Upper lobe of right lung (tissue), 1 donor: Measurements from ENCODE around the gene CEP131. TPM values are rescaled to one million over a fixed set of nuclear protein-coding genes. Genes with fewer than 3 reads are reported as not detected.

ENCODE experiments used
- ATAC-seq: fragments of 200-7000 bp; cut with Tn5 transposase; one replicate; pipeline ENCODE4 v1.9.1; 2020; ENCODE audit warnings: mild to moderate bottlenecking, moderate library complexity
- DNase-seq: peaks from one replicate; pipeline ENCODE4 v3.0.0-alpha.2; 2020
- H3K27ac ChIP-seq: fragments of 200-600 bp; one replicate; pipeline ENCODE4 v1.8.0; 2022
- H3K27me3 ChIP-seq: fragments of 200-600 bp; one replicate; pipeline ENCODE4 v1.8.0; 2022; ENCODE audit warnings: mild to moderate bottlenecking
- H3K36me3 ChIP-seq: fragments of 200-600 bp; one replicate; pipeline ENCODE4 v1.8.0; 2022
- H3K4me1 ChIP-seq: fragments of 200-600 bp; one replicate; pipeline ENCODE4 v1.8.0; 2022
- H3K4me3 ChIP-seq: fragments of 200-600 bp; one replicate; pipeline ENCODE4 v1.8.0; 2022; ENCODE audit warnings: mild to moderate bottlenecking
- H3K9me3 ChIP-seq: fragments of 200-600 bp; one replicate; pipeline ENCODE4 v1.8.0; 2022
- intact Hi-C: fragments of 100-400 bp; cut with DNase I; formaldehyde crosslinking; loops from one replicate; pipeline ENCODE4 v1.11.0; 2022
- total RNA-seq: library from RNA; stranded (reverse); fragmentation: NEBNext Ultra II Directional; extraction: Animal tissue kit (Norgen Biotek cat#: 25700); gene quantifications from one replicate; pipeline ENCODE4 v1.2.1, GENCODE V29; 2021
- TF ChIP-seq, protein P1 (sequence below): fragments of 200-600 bp; IDR thresholded peaks from one replicate; pipeline ENCODE4 v1.8.0; 2022; ENCODE audit warnings: antibody characterized with exemption
- donor health status: DM: no; HTN: yes; CAD: no; lungs with severe emphysema.

Gene CEP131
- total RNA-seq, 1 donor from 2014 or later: 7.5 TPM

DNA sequence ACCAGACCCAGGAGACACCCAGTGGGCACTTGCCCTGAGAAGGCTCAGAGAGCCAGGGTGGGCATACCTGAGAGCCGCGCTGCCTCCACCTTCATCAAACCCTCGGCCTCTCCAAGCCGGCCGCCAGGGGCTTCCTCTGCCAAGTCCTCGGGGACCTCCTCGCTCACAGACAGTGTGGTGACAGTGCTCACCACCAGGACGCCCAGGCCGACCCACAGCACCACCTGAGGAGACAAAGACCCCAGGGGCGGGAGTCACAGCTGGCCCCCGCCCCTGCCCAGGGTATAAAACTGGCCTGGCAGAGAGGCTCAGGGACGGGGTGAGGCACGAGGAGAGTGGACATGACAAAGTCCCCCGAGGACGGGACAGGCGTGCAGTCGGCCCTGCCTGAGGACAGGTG is 37.4 kb upstream of the CEP131 start:
- H3K4me3 ChIP-seq: no peak overlapping the region
- peaks cover 5% of the 10 kb centered on the region for H3K4me1 ChIP-seq
- ATAC-seq: no peak
- intact Hi-C loops: no loop called here
- no peak overlapping the region for H3K27ac ChIP-seq
- H3K36me3 ChIP-seq: peaks cover 76% of the 10 kb centered on the region
- H3K9me3 ChIP-seq: no peaks in the 10 kb centered on the region
- H3K27me3 ChIP-seq: no peaks in the 10 kb centered on the region
- TF ChIP-seq, protein P1, sequence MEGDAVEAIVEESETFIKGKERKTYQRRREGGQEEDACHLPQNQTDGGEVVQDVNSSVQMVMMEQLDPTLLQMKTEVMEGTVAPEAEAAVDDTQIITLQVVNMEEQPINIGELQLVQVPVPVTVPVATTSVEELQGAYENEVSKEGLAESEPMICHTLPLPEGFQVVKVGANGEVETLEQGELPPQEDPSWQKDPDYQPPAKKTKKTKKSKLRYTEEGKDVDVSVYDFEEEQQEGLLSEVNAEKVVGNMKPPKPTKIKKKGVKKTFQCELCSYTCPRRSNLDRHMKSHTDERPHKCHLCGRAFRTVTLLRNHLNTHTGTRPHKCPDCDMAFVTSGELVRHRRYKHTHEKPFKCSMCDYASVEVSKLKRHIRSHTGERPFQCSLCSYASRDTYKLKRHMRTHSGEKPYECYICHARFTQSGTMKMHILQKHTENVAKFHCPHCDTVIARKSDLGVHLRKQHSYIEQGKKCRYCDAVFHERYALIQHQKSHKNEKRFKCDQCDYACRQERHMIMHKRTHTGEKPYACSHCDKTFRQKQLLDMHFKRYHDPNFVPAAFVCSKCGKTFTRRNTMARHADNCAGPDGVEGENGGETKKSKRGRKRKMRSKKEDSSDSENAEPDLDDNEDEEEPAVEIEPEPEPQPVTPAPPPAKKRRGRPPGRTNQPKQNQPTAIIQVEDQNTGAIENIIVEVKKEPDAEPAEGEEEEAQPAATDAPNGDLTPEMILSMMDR: no peak
- no peak for DNase-seq

DNA sequence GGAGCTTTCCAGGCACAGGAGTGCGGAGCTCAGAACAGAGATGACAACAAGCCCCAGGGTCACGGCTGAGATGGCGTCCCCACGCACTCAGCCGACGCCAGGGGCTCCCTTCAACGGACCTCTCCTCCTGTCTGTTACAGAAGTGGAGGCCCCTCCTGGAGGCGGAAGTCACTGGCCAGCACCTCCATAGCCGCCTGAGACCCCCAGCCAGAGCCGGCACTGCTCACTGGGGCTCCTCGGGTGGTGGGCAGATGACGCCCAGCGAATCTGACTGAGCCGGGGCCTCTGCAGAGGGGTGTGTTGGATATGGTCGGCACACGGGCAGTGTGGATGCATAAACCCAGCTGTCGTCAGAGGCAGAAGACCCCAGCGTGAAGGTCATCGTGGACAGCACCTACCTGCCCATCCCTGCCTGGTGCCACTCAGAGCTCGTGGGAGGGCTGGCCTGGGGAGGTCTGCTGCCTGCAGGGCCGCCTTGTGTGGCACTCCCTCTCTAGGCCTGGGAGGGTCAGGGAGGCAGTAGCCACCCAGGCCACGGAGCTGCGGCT is 36.4 kb upstream of the CEP131 start:
- TF ChIP-seq, protein P1: no peak
- Histone ChIP-seq H3K4me3 (no peak overlapping the region), H3K9me3 (no peaks in the 10 kb centered on the region), H3K27me3 (no peaks in the 10 kb centered on the region), H3K36me3 (peaks cover 66% of the 10 kb centered on the region), H3K4me1 (peaks cover 14% of the 10 kb centered on the region), H3K27ac (no peak overlapping the region)
- DNase-seq: no peak
- ATAC-seq: no peak
- intact Hi-C loops: loop anchor here (10.0 kb wide), 2 partner anchors 226 to 326 kb away; no protein-coding TSS in a partner anchor

DNA sequence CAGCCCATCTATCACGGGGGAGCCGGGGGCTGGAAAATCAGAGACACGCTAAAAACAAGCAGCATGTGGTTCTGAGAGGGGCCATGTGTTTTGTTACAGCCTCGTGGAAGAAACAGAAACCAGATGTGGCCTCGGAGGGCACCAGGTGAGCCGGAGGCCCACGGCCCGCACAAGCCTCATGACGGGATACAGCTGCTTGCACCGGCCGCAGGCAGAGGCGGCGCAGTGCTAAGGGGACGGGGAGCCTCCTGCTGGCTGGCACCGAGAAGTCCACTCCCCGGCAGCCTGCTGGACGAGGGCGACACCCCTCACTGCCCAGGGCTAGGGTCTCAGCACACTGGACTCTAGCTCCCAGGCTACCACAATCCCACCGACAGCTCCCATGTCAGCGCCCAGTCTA is 35.5 kb upstream of the CEP131 start:
- H3K27ac ChIP-seq: no peak overlapping the region
- no peak for DNase-seq
- H3K4me3 ChIP-seq: no peak overlapping the region
- H3K4me1 ChIP-seq: peaks cover 14% of the 10 kb centered on the region
- peaks cover 57% of the 10 kb centered on the region for H3K36me3 ChIP-seq
- TF ChIP-seq, protein P1: no peak
- intact Hi-C loops: loop anchor here (10.0 kb wide), 2 partner anchors 227 to 327 kb away; no protein-coding TSS in a partner anchor
- H3K9me3 ChIP-seq: no peaks in the 10 kb centered on the region
- no peaks in the 10 kb centered on the region for H3K27me3 ChIP-seq
- ATAC-seq: no peak

DNA sequence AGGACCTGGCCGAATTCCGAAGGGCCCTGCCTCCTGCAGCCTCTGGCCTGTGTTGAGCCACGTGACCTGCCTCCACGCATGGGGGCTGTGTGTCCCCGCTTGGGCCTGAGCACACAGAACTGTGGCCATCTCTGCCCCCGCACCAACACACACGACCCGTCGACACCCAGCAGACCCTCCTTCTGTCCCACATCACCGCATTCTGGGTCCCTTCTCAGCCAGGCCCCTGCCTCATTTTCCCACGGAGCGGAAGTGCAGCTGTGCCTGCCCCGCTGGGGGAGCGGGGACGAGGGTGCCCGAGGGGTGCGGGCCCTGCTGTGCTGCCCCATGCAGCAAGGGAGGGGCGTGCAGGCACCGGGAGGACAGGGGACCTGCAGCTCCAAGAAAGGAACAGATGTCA is 34.8 kb upstream of the CEP131 start:
- TF ChIP-seq, protein P1: no peak
- intact Hi-C loops: loop anchor here (10.0 kb wide), 2 partner anchors 227 to 327 kb away; no protein-coding TSS in a partner anchor
- peaks cover 14% of the 10 kb centered on the region for H3K4me1 ChIP-seq
- no peaks in the 10 kb centered on the region for H3K9me3 ChIP-seq
- H3K27ac ChIP-seq: no peak overlapping the region
- no peak for DNase-seq
- peaks cover 51% of the 10 kb centered on the region for H3K36me3 ChIP-seq
- no peak overlapping the region for H3K4me3 ChIP-seq
- no peak for ATAC-seq
- no peaks in the 10 kb centered on the region for H3K27me3 ChIP-seq

DNA sequence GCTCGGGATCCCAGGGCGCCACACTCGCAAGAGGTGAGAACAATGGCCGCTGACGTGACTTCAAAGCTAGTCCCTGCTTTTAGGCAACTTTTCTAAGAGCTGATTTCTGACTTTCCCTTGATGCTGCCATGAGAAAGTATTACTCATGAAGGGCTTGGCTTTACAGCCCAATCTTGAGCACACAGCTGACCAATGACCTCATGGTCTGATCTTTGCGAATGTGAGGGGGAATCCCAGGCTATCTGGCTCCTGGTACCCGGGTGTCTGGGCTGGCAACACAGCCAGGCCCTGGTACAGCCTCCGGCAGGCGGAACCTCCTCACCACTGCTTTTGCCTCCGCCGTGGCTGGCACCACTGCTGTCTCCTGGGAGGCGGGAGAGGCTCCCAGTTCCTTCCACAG is 33.9 kb upstream of the CEP131 start:
- Histone ChIP-seq H3K9me3 (no peaks in the 10 kb centered on the region), H3K4me3 (no peak overlapping the region), H3K4me1 (peaks cover 14% of the 10 kb centered on the region), H3K36me3 (peaks cover 51% of the 10 kb centered on the region), H3K27ac (no peak overlapping the region), H3K27me3 (no peaks in the 10 kb centered on the region)
- ATAC-seq (no peak), DNase-seq (no peak)
- intact Hi-C loops: loop anchor here (10.0 kb wide), 2 partner anchors 228 to 328 kb away; no protein-coding TSS in a partner anchor
- TF ChIP-seq, protein P1: no peak
